GM18870 (cell line): ENCODE measurements around the gene KRTAP10-6.
"Not testable (repeated sequence)": the region's sequence is repeated elsewhere in the genome, so short reads cannot be mapped to it uniquely, and the experiment has no call there.

ENCODE experiments used
- ATAC-seq: cut with Tn5 transposase; IDR thresholded peaks from one replicate; pipeline ENCODE4 v1.9.1; 2021; ENCODE audit warnings: moderate library complexity; ENCODE audit not compliant: unreplicated experiment

The KRTAP10-6 gene

GRCh38 chr21:44564099-44564498 lies 28.2 kb downstream of the KRTAP10-6 start:
- ATAC-seq, result no peak

GRCh38 chr21:44558695-44559094 lies 33.6 kb downstream of the KRTAP10-6 start, which contains the start of gene KRTAP10-3:
TSS of gene KRTAP10-3 (minus strand) at chr21:44558795. CDS start at chr21:44558715, 80 bp downstream.
- ATAC-seq, result no peak

- ATAC-seq, result not testable (repeated sequence)
Observed at GRCh38 chr21:44558329-44558675, 34.0 kb downstream of the KRTAP10-6 start.

GRCh38 chr21:44557491-44558328 lies 34.6 kb downstream of the KRTAP10-6 start:
- no peak for ATAC-seq

GRCh38 chr21:44556879-44557278 lies 35.4 kb downstream of the KRTAP10-6 start:
- ATAC-seq, result no peak

- ATAC-seq, result no peak
Observed at GRCh38 chr21:44555200-44555875, 37.0 kb downstream of the KRTAP10-6 start.

- no peak for ATAC-seq
Observed at GRCh38 chr21:44552681-44553080, 39.6 kb downstream of the KRTAP10-6 start.

GRCh38 chr21:44552136-44552535 lies 40.2 kb downstream of the KRTAP10-6 start:
- no peak for ATAC-seq

- no peak for ATAC-seq
Observed at GRCh38 chr21:44551340-44551961, 40.9 kb downstream of the KRTAP10-6 start, which contains the start of gene KRTAP10-2. TSS of gene KRTAP10-2 (minus strand) at chr21:44551505. CDS start at chr21:44551458, 47 bp downstream.

- no peak for ATAC-seq
Observed at GRCh38 chr21:44550807-44551206, 41.5 kb downstream of the KRTAP10-6 start.

- not testable (repeated sequence) for ATAC-seq
Observed at GRCh38 chr21:44550285-44550684, 42.0 kb downstream of the KRTAP10-6 start.

- no peak for ATAC-seq
Observed at GRCh38 chr21:44549525-44550211, 42.6 kb downstream of the KRTAP10-6 start.

- no peak for ATAC-seq
Observed at GRCh38 chr21:44548922-44549321, 43.4 kb downstream of the KRTAP10-6 start.

- ATAC-seq, result no peak
Observed at GRCh38 chr21:44548381-44548780, 43.9 kb downstream of the KRTAP10-6 start.

- ATAC-seq, result no peak
Observed at GRCh38 chr21:44547656-44548331, 44.5 kb downstream of the KRTAP10-6 start.

- no peak for ATAC-seq
Observed at GRCh38 chr21:44544566-44544965, 47.7 kb downstream of the KRTAP10-6 start.

- no peak for ATAC-seq
Observed at GRCh38 chr21:44542716-44543115, 49.6 kb downstream of the KRTAP10-6 start.
